ENCODE results near the gene CTXND1. TPM values are rescaled to one million over a fixed set of nuclear protein-coding genes. Genes with fewer than 3 reads are reported as not detected.

Gene CTXND1
- total RNA-seq, 1 experiment from 2014 or later = not detected

GRCh38 chr15:80234883-80235282 is 17.1 kb downstream of the CTXND1 start:
- Histone ChIP-seq H3K4me1 (ENCODE audit: insufficient read depth, low read length) (no peaks in the 10 kb centered on the region), H3K4me2 (ENCODE audit: low read length) (no peak overlapping the region), H3K27ac (ENCODE audit: low read length) (no peak overlapping the region), H3K36me3 (ENCODE audit: low read depth, low read length) (no peaks in the 10 kb centered on the region), H3K9me2 (replicated peaks; ENCODE audit: low read length) (no peaks in the 10 kb centered on the region), H3K9me3 (ENCODE audit: low read length) (no peaks in the 10 kb centered on the region), H3K27me3 (ENCODE audit: low read length) (peaks cover 30% of the 10 kb centered on the region), H2AFZ (ENCODE audit: low read length) (no peak overlapping the region), H3K9ac (ENCODE audit: low read length) (no peak overlapping the region), H3F3A (ENCODE audit: low read length, unreplicated experiment) (no peaks in the 10 kb centered on the region), H4K20me1 (ENCODE audit: low read length) (no peaks in the 10 kb centered on the region), H3K4me3 (ENCODE audit: low read length) (no peak overlapping the region), H3K79me2 (ENCODE audit: low read length) (no peaks in the 10 kb centered on the region)
- intact Hi-C loops (cut with micrococcal nuclease) = no loop called here
- CTCF ChIA-PET = no interaction called here
- POLR2A ChIA-PET (ENCODE audit: unreplicated experiment) = no interaction called here
- BruUV-seq (replicated peaks) = no TSS peak
- no peak for ATAC-seq
- TF ChIP-seq CTCF (conservative IDR thresholded peaks at IDR 0.05; ENCODE audit: low read depth, low read length) = peak; percentile 65
- no peak for TF ChIP-seq EZH2 (IDR thresholded peaks at IDR 0.05; ENCODE audit: low read length, unreplicated experiment)
- peak; percentile 48 for DNase-seq

GRCh38 chr15:80233581-80233980 is 18.4 kb downstream of the CTXND1 start:
- H3K27ac ChIP-seq (ENCODE audit: low read length) = no peak overlapping the region
- H3K27me3 ChIP-seq (ENCODE audit: low read length) = peaks cover 32% of the 10 kb centered on the region
- TF ChIP-seq EZH2phosphoT487 (IDR thresholded peaks at IDR 0.05; ENCODE audit: borderline replicate concordance, low read length) (no peak), CTCF (conservative IDR thresholded peaks at IDR 0.05; ENCODE audit: low read depth, low read length) (no peak), EZH2 (IDR thresholded peaks at IDR 0.05; ENCODE audit: low read length, unreplicated experiment) (no peak)
- no peaks in the 10 kb centered on the region for H3K36me3 ChIP-seq (ENCODE audit: low read depth, low read length)
- no peak overlapping the region for H3K4me3 ChIP-seq (ENCODE audit: low read length)
- H3K9me2 ChIP-seq (replicated peaks; ENCODE audit: low read length) = no peaks in the 10 kb centered on the region
- ChIA-PET POLR2A (ENCODE audit: unreplicated experiment) (no interaction called here), CTCF (no interaction called here)
- no peak for ATAC-seq
- DNase-seq = no peak
- H3K4me2 ChIP-seq (ENCODE audit: low read length) = no peak overlapping the region
- H2AFZ ChIP-seq (ENCODE audit: low read length) = no peak overlapping the region
- no peaks in the 10 kb centered on the region for H3K79me2 ChIP-seq (ENCODE audit: low read length)
- H3K9me3 ChIP-seq (ENCODE audit: low read length) = no peaks in the 10 kb centered on the region
- no peak overlapping the region for H3K9ac ChIP-seq (ENCODE audit: low read length)
- BruUV-seq (replicated peaks) = no TSS peak
- H4K20me1 ChIP-seq (ENCODE audit: low read length) = no peaks in the 10 kb centered on the region
- intact Hi-C loops (cut with micrococcal nuclease) = no loop called here
- H3F3A ChIP-seq (ENCODE audit: low read length, unreplicated experiment) = no peaks in the 10 kb centered on the region
- H3K4me1 ChIP-seq (ENCODE audit: insufficient read depth, low read length) = no peaks in the 10 kb centered on the region

GRCh38 chr15:80231371-80231770 is 20.6 kb downstream of the CTXND1 start:
- Histone ChIP-seq H2AFZ (ENCODE audit: low read length) (no peak overlapping the region), H3K9me3 (ENCODE audit: low read length) (no peaks in the 10 kb centered on the region), H3K27me3 (ENCODE audit: low read length) (peaks cover 52% of the 10 kb centered on the region), H3K4me2 (ENCODE audit: low read length) (no peak overlapping the region), H3K9me2 (replicated peaks; ENCODE audit: low read length) (no peaks in the 10 kb centered on the region), H3K79me2 (ENCODE audit: low read length) (no peaks in the 10 kb centered on the region), H3F3A (ENCODE audit: low read length, unreplicated experiment) (no peaks in the 10 kb centered on the region), H4K20me1 (ENCODE audit: low read length) (no peaks in the 10 kb centered on the region), H3K9ac (ENCODE audit: low read length) (no peak overlapping the region), H3K27ac (ENCODE audit: low read length) (no peak overlapping the region), H3K4me1 (ENCODE audit: insufficient read depth, low read length) (no peaks in the 10 kb centered on the region), H3K4me3 (ENCODE audit: low read length) (no peak overlapping the region), H3K36me3 (ENCODE audit: low read depth, low read length) (no peaks in the 10 kb centered on the region)
- no peak for TF ChIP-seq EZH2phosphoT487 (IDR thresholded peaks at IDR 0.05; ENCODE audit: borderline replicate concordance, low read length)
- TF ChIP-seq CTCF (conservative IDR thresholded peaks at IDR 0.05; ENCODE audit: low read depth, low read length) = no peak
- no peak for TF ChIP-seq EZH2 (IDR thresholded peaks at IDR 0.05; ENCODE audit: low read length, unreplicated experiment)
- BruUV-seq (replicated peaks) = no TSS peak
- intact Hi-C loops (cut with micrococcal nuclease) = no loop called here
- CTCF ChIA-PET = no interaction called here
- POLR2A ChIA-PET (ENCODE audit: unreplicated experiment) = no interaction called here
- DNase-seq (no peak), ATAC-seq (no peak)

Measured in PC-3 (cell line).